ENCODE results near the gene SLC6A3.

SLC6A3 gene

GRCh38 chr5:1445313-1445688 is at the start of gene SLC6A3:
Gene SLC6A3 (minus strand): TSS chr5:1445440. CDS start chr5:1443197, 2,243 bp downstream.
- TF ChIP-seq CTCF (IDR thresholded peaks at IDR 0.05; ENCODE audit: control insufficient read depth, insufficient read depth, low read depth, low read length, missing control alignments): no peak
- H3K4me3 ChIP-seq (ENCODE audit: control insufficient read depth, low read depth, low read length): no peak within 1 kb of the TSS

GRCh38 chr5:1493941-1494340 is 48.7 kb upstream of the SLC6A3 start:
- H3K4me3 ChIP-seq (ENCODE audit: control insufficient read depth, low read depth, low read length): no peak overlapping the region
- TF ChIP-seq CTCF (IDR thresholded peaks at IDR 0.05; ENCODE audit: control insufficient read depth, insufficient read depth, low read depth, low read length, missing control alignments): no peak
- DNase-seq (ENCODE audit: low read depth): no peak

More at GRCh38 chr5:1445313-1445688, at the start of gene SLC6A3:
- no peak for DNase-seq (ENCODE audit: low read depth)

GRCh38 chr5:1493413-1493812 is 48.2 kb upstream of the SLC6A3 start:
- no peak overlapping the region for H3K4me3 ChIP-seq (ENCODE audit: control insufficient read depth, low read depth, low read length)
- no peak for DNase-seq (ENCODE audit: low read depth)
- TF ChIP-seq CTCF (IDR thresholded peaks at IDR 0.05; ENCODE audit: control insufficient read depth, insufficient read depth, low read depth, low read length, missing control alignments): no peak

GRCh38 chr5:1492757-1493156 is 47.5 kb upstream of the SLC6A3 start:
- TF ChIP-seq CTCF (IDR thresholded peaks at IDR 0.05; ENCODE audit: control insufficient read depth, insufficient read depth, low read depth, low read length, missing control alignments): no peak
- H3K4me3 ChIP-seq (ENCODE audit: control insufficient read depth, low read depth, low read length): no peak overlapping the region
- no peak for DNase-seq (ENCODE audit: low read depth)

GRCh38 chr5:1490376-1490775 is 45.1 kb upstream of the SLC6A3 start:
- no peak for DNase-seq (ENCODE audit: low read depth)
- TF ChIP-seq CTCF (IDR thresholded peaks at IDR 0.05; ENCODE audit: control insufficient read depth, insufficient read depth, low read depth, low read length, missing control alignments): no peak
- H3K4me3 ChIP-seq (ENCODE audit: control insufficient read depth, low read depth, low read length): no peak overlapping the region

GRCh38 chr5:1489754-1490153 is 44.5 kb upstream of the SLC6A3 start:
- no peak overlapping the region for H3K4me3 ChIP-seq (ENCODE audit: control insufficient read depth, low read depth, low read length)
- TF ChIP-seq CTCF (IDR thresholded peaks at IDR 0.05; ENCODE audit: control insufficient read depth, insufficient read depth, low read depth, low read length, missing control alignments): no peak
- no peak for DNase-seq (ENCODE audit: low read depth)

All from AG09309 (cell line).